ENCODE results near the gene SLC1A3.
A peak's percentile ranks its signal among the peaks of the same experiment; 100 is the strongest.

SLC1A3 gene

GRCh38 chr5:36628695-36629094 is 22.3 kb downstream of the SLC1A3 start:
- no peaks in the 10 kb centered on the region for H3K9me3 ChIP-seq (ENCODE audit: insufficient read depth, low read length)
- H3K27me3 ChIP-seq (ENCODE audit: low read depth, low read length), result 0 out of 2 replicates have a peak, but pooled peaks cover 5% of the 10 kb centered on the region
- H2AFZ ChIP-seq (ENCODE audit: low read depth, low read length), result no peak overlapping the region
- no peaks in the 10 kb centered on the region for H3K79me2 ChIP-seq (ENCODE audit: low read length)
- H3K4me3 ChIP-seq (ENCODE audit: low read length), result no peak overlapping the region
- H3K36me3 ChIP-seq (replicated peaks; ENCODE audit: low read depth, low read length), result no peaks in the 10 kb centered on the region
- H3K9ac ChIP-seq (ENCODE audit: low read length), result no peak overlapping the region
- H3K4me1 ChIP-seq (ENCODE audit: low read length), result peaks cover 27% of the 10 kb centered on the region
- no peak for TF ChIP-seq CTCF (IDR thresholded peaks at IDR 0.05; ENCODE audit: low read depth, low read length)
- TF ChIP-seq EZH2phosphoT487 (IDR thresholded peaks at IDR 0.05; ENCODE audit: low read depth), result no peak
- no peak overlapping the region for H3K4me2 ChIP-seq (ENCODE audit: low read length)
- H4K20me1 ChIP-seq (ENCODE audit: insufficient read depth, low read length), result no peaks in the 10 kb centered on the region
- no peak overlapping the region for H3K27ac ChIP-seq (ENCODE audit: low read length)

- Histone ChIP-seq H3K27ac (ENCODE audit: low read length) (no peak overlapping the region), H3K9me3 (ENCODE audit: insufficient read depth, low read length) (no peaks in the 10 kb centered on the region), H3K9ac (ENCODE audit: low read length) (no peak overlapping the region), H4K20me1 (ENCODE audit: insufficient read depth, low read length) (no peaks in the 10 kb centered on the region), H3K27me3 (ENCODE audit: low read depth, low read length) (0 out of 2 replicates have a peak, but pooled peaks cover 5% of the 10 kb centered on the region), H2AFZ (ENCODE audit: low read depth, low read length) (no peak overlapping the region), H3K4me3 (ENCODE audit: low read length) (no peak overlapping the region), H3K36me3 (replicated peaks; ENCODE audit: low read depth, low read length) (no peaks in the 10 kb centered on the region), H3K4me2 (ENCODE audit: low read length) (peak overlapping the region; percentile 67), H3K4me1 (ENCODE audit: low read length) (peaks cover 27% of the 10 kb centered on the region), H3K79me2 (ENCODE audit: low read length) (no peaks in the 10 kb centered on the region)
- no peak for TF ChIP-seq CTCF (IDR thresholded peaks at IDR 0.05; ENCODE audit: low read depth, low read length)
- no peak for TF ChIP-seq EZH2phosphoT487 (IDR thresholded peaks at IDR 0.05; ENCODE audit: low read depth)
Measured at GRCh38 chr5:36629729-36630128, 23.3 kb downstream of the SLC1A3 start.

GRCh38 chr5:36630201-36631145 is 24.1 kb downstream of the SLC1A3 start:
- no peak for TF ChIP-seq CTCF (IDR thresholded peaks at IDR 0.05; ENCODE audit: low read depth, low read length)
- no peak for TF ChIP-seq EZH2phosphoT487 (IDR thresholded peaks at IDR 0.05; ENCODE audit: low read depth)
- Histone ChIP-seq H3K27ac (ENCODE audit: low read length) (no peak overlapping the region), H2AFZ (ENCODE audit: low read depth, low read length) (no peak overlapping the region), H3K4me1 (ENCODE audit: low read length) (peaks cover 27% of the 10 kb centered on the region), H3K9ac (ENCODE audit: low read length) (no peak overlapping the region), H3K4me2 (ENCODE audit: low read length) (peak overlapping the region; percentile 67), H3K36me3 (replicated peaks; ENCODE audit: low read depth, low read length) (no peaks in the 10 kb centered on the region), H3K79me2 (ENCODE audit: low read length) (no peaks in the 10 kb centered on the region), H3K4me3 (ENCODE audit: low read length) (no peak overlapping the region), H3K9me3 (ENCODE audit: insufficient read depth, low read length) (no peaks in the 10 kb centered on the region), H3K27me3 (ENCODE audit: low read depth, low read length) (0 out of 2 replicates have a peak, but pooled peaks cover 5% of the 10 kb centered on the region), H4K20me1 (ENCODE audit: insufficient read depth, low read length) (no peaks in the 10 kb centered on the region)

- no peak overlapping the region for H3K27ac ChIP-seq (ENCODE audit: low read length)
- no peaks in the 10 kb centered on the region for H3K36me3 ChIP-seq (replicated peaks; ENCODE audit: low read depth, low read length)
- no peaks in the 10 kb centered on the region for H3K9me3 ChIP-seq (ENCODE audit: insufficient read depth, low read length)
- H3K79me2 ChIP-seq (ENCODE audit: low read length), result no peaks in the 10 kb centered on the region
- H3K9ac ChIP-seq (ENCODE audit: low read length), result no peak overlapping the region
- peaks cover 27% of the 10 kb centered on the region for H3K4me1 ChIP-seq (ENCODE audit: low read length)
- H3K27me3 ChIP-seq (ENCODE audit: low read depth, low read length), result 0 out of 2 replicates have a peak, but pooled peaks cover 5% of the 10 kb centered on the region
- TF ChIP-seq EZH2phosphoT487 (IDR thresholded peaks at IDR 0.05; ENCODE audit: low read depth), result no peak
- no peak for TF ChIP-seq CTCF (IDR thresholded peaks at IDR 0.05; ENCODE audit: low read depth, low read length)
- no peak overlapping the region for H3K4me3 ChIP-seq (ENCODE audit: low read length)
- no peaks in the 10 kb centered on the region for H4K20me1 ChIP-seq (ENCODE audit: insufficient read depth, low read length)
- peak overlapping the region; percentile 60 for H3K4me2 ChIP-seq (ENCODE audit: low read length)
- no peak overlapping the region for H2AFZ ChIP-seq (ENCODE audit: low read depth, low read length)
Measured at GRCh38 chr5:36631154-36631553, 24.7 kb downstream of the SLC1A3 start.

Data from OCI-LY3 (cell line).